Measurements from ENCODE around the gene MLIP.
A peak's percentile ranks its signal among the peaks of the same experiment; 100 is the strongest.

Gene MLIP

GRCh38 chr6:54267798-54268197, 156.6 kb downstream of the MLIP start:
- TF ChIP-seq ZFX (IDR thresholded peaks at IDR 0.05), result no peak
- TF ChIP-seq, protein P1, sequence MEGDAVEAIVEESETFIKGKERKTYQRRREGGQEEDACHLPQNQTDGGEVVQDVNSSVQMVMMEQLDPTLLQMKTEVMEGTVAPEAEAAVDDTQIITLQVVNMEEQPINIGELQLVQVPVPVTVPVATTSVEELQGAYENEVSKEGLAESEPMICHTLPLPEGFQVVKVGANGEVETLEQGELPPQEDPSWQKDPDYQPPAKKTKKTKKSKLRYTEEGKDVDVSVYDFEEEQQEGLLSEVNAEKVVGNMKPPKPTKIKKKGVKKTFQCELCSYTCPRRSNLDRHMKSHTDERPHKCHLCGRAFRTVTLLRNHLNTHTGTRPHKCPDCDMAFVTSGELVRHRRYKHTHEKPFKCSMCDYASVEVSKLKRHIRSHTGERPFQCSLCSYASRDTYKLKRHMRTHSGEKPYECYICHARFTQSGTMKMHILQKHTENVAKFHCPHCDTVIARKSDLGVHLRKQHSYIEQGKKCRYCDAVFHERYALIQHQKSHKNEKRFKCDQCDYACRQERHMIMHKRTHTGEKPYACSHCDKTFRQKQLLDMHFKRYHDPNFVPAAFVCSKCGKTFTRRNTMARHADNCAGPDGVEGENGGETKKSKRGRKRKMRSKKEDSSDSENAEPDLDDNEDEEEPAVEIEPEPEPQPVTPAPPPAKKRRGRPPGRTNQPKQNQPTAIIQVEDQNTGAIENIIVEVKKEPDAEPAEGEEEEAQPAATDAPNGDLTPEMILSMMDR (conservative IDR thresholded peaks at IDR 0.05), result peak; percentile 68
- H3K27ac ChIP-seq, result no peak overlapping the region

GRCh38 chr6:54273214-54273820, 162.1 kb downstream of the MLIP start:
- no peak overlapping the region for H3K27ac ChIP-seq
- TF ChIP-seq ZFX (IDR thresholded peaks at IDR 0.05), result no peak
- TF ChIP-seq, protein P1 (conservative IDR thresholded peaks at IDR 0.05), result no peak

GRCh38 chr6:54274383-54274782, 163.1 kb downstream of the MLIP start:
- no peak overlapping the region for H3K27ac ChIP-seq
- TF ChIP-seq ZFX (IDR thresholded peaks at IDR 0.05), result no peak
- TF ChIP-seq, protein P1 (conservative IDR thresholded peaks at IDR 0.05), result no peak

- H3K27ac ChIP-seq, result no peak overlapping the region
- TF ChIP-seq ZFX (IDR thresholded peaks at IDR 0.05), result no peak
These were observed 170.9 kb downstream of the MLIP start for GRCh38 chr6:54282186-54282585.

DNA sequence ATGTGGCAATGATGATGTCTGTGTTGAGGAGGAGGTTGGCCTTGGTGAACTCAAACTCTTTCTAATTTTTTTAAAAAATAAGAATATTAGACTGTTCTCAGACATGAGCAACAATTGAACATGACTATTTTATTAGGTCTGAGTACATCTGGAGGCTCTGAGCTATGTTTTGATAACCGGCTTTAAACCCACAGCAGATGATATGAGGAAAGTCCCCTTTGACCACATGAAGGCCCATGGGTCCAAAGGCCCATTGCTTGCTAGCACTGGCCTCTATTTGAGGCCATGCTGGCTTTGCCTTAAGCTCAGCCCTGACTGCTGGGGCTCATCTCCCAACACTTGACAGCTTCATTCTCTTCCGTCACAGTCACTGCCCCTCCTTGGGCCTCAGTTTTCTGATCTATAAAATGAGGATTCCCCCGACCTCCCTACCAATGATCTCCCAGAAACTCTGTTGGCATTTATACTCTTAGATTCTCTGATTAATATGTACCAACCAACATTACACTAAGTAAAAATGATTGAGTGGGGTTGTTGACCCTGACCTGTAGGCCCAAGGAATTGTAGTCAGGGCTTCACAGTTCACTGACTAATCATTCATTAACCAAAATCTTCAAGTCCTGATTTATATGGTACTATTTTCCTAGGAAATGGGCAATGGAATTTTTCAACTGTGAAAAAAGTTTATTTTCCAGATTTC, 173.1 kb downstream of the MLIP start:
- TF ChIP-seq, protein P1 (conservative IDR thresholded peaks at IDR 0.05), result no peak
- no peak for TF ChIP-seq ZFX (IDR thresholded peaks at IDR 0.05)
- H3K27ac ChIP-seq, result no peak overlapping the region

DNA sequence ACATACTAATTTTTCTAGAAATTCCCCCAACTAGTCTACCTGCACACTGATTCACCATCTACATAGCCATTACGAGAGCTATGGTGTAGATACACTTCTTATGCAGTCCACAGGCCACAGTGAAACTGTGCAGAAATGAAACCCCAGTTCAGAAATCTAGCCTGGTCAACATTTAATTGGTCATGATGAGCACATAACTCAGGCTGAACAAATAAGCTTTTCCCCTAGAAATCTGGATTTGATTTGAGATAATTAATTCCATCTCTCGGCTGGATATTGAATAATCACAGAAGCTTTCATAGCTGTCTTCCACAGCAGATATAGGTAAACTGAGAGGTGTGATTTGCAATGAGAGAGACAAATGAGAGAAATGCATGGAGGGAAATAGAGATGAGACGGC, 174.4 kb downstream of the MLIP start:
- H3K27ac ChIP-seq, result no peak overlapping the region
- TF ChIP-seq, protein P1 (conservative IDR thresholded peaks at IDR 0.05), result no peak
- TF ChIP-seq ZFX (IDR thresholded peaks at IDR 0.05), result no peak

GRCh38 chr6:54286141-54286540, 174.9 kb downstream of the MLIP start:
- TF ChIP-seq ZFX (IDR thresholded peaks at IDR 0.05), result no peak
- TF ChIP-seq, protein P1 (conservative IDR thresholded peaks at IDR 0.05), result no peak
- no peak overlapping the region for H3K27ac ChIP-seq

DNA sequence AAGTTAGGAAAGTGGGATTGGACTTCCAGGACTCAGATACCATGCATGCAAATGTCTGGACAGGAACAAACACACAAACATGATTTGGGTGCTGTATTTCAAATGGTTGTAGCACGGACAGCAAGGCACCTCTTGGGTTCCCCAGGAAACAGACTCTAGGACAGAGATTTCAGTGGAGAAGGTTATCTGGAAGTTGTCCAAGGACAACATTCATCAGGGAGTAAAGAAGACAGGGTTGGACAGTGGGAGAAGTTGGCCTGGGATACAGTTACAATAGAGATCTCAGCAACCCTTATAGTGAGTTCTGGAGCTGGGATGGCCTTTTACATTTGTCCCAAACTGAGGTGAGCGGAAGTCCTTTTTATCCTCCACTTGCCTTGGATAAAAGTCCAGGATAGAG, 177.2 kb downstream of the MLIP start:
- no peak overlapping the region for H3K27ac ChIP-seq
- TF ChIP-seq, protein P1 (conservative IDR thresholded peaks at IDR 0.05), result no peak
- TF ChIP-seq ZFX (IDR thresholded peaks at IDR 0.05), result no peak
